Liver (tissue), 9 donors: Measurements from ENCODE around the gene SYNM. TPM values are rescaled to one million over a fixed set of nuclear protein-coding genes. Genes with fewer than 3 reads are reported as not detected.

Source experiments
- DNase-seq: peaks from one replicate; pipeline ENCODE4 v3.0.0-alpha.2; 2017; ENCODE audit warnings: low spot score
- H3K27ac ChIP-seq, 2 donors: one replicate each; pipeline ENCODE4 v1.7.0; 2013; ENCODE audit warnings: inconsistent platforms in 2 of 2, low read length in 2 of 2, control low read depth in 1 of 2, low read depth in 1 of 2, mild to moderate bottlenecking in 1 of 2
- H3K27me3 ChIP-seq, 4 donors: one replicate each; pipeline versions ENCODE4 v1.6.1 to v1.7.0; 2013; ENCODE audit warnings: low read length in 3 of 4, inconsistent platforms in 1 of 4, mild to moderate bottlenecking in 1 of 4, moderate library complexity in 1 of 4; ENCODE audit not compliant: control insufficient read depth in 4 of 4, insufficient read depth in 4 of 4
- H3K36me3 ChIP-seq, 4 donors: one replicate each; pipeline versions ENCODE4 v1.6.1 to v1.7.0; 2013; ENCODE audit warnings: low read length in 3 of 4, mild to moderate bottlenecking in 3 of 4, low read depth in 1 of 4, moderate library complexity in 1 of 4; ENCODE audit not compliant: control insufficient read depth in 4 of 4, insufficient read depth in 3 of 4
- H3K4me1 ChIP-seq, 4 donors: one replicate each; pipeline versions ENCODE4 v1.6.1 to v1.7.0; 2013; ENCODE audit warnings: low read length in 3 of 4, mild to moderate bottlenecking in 3 of 4, moderate library complexity in 1 of 4; ENCODE audit not compliant: control insufficient read depth in 4 of 4, insufficient read depth in 4 of 4
- H3K4me3 ChIP-seq, 3 donors: one replicate each; pipeline versions ENCODE4 v1.6.1 to v1.7.0; 2013; ENCODE audit warnings: low read length in 3 of 3, control low read depth in 1 of 3, low read depth in 1 of 3, mild to moderate bottlenecking in 1 of 3
- H3K9ac ChIP-seq, 2 donors: one replicate each; pipeline ENCODE4 v1.7.0; 2013; ENCODE audit warnings: low read length in 2 of 2, mild to moderate bottlenecking in 2 of 2, moderate library complexity in 2 of 2, control low read depth in 1 of 2, low read depth in 1 of 2
- H3K9me3 ChIP-seq, 4 donors: one replicate each; pipeline versions ENCODE4 v1.6.1 to v1.7.0; 2013; ENCODE audit warnings: low read length in 3 of 4; ENCODE audit not compliant: control insufficient read depth in 4 of 4
- CTCF ChIP-seq: fragments of 150-350 bp; IDR thresholded peaks from 2 replicates; pipeline ENCODE4 v1.5.1; 2017; ENCODE audit warnings: improper control_type of control experiment, low read depth, low read length; ENCODE audit not compliant: missing input control
- FOXA2 ChIP-seq: IDR thresholded peaks from 2 replicates; pipeline ENCODE4 v1.6.1; 2016; ENCODE audit warnings: antibody characterized with exemption
- GABPA ChIP-seq, 2 donors: IDR thresholded peaks in 1 of 2; conservative IDR thresholded peaks in 1 of 2; 2 replicates each; pipeline ENCODE4 v1.6.1; 2016; ENCODE audit warnings: antibody characterized with exemption in 2 of 2, mild to moderate bottlenecking in 1 of 2, moderate library complexity in 1 of 2
- HNF4A ChIP-seq, 2 donors: conservative IDR thresholded peaks; 2 replicates each; pipeline ENCODE4 v1.6.1; 2016; ENCODE audit warnings: antibody characterized with exemption in 2 of 2, mild to moderate bottlenecking in 2 of 2
- HNF4G ChIP-seq: IDR thresholded peaks from 2 replicates; pipeline ENCODE4 v1.6.1; 2016; ENCODE audit warnings: antibody characterized with exemption
- JUND ChIP-seq, 2 donors: IDR thresholded peaks; 2 replicates each; pipeline ENCODE4 v1.6.1; 2016; ENCODE audit warnings: antibody characterized with exemption in 2 of 2
- NR2F2 ChIP-seq: IDR thresholded peaks from 2 replicates; pipeline ENCODE4 v1.6.1; 2016; ENCODE audit warnings: antibody characterized with exemption
- RAD21 ChIP-seq, 2 donors: IDR thresholded peaks; 2 replicates each; pipeline ENCODE4 v1.6.1; 2016; ENCODE audit warnings: antibody characterized with exemption in 2 of 2, mild to moderate bottlenecking in 2 of 2
- RXRA ChIP-seq, 2 donors: IDR thresholded peaks; 2 replicates each; pipeline ENCODE4 v1.6.1; 2017 to 2018; ENCODE audit warnings: antibody characterized with exemption in 2 of 2, mild to moderate bottlenecking in 1 of 2
- TAF1 ChIP-seq: conservative IDR thresholded peaks from 2 replicates; pipeline ENCODE4 v1.6.1; 2016; ENCODE audit warnings: antibody characterized with exemption, mild to moderate bottlenecking
- WGBS: extraction: QIAGEN DNeasy Blood & Tissue Kit; methylation state at CpG from one replicate; pipeline ENCODE4 v1.1.7; 2013; 5-methylcytosine and 5-hydroxymethylcytosine counted together
- polyA plus RNA-seq, 2 donors: library from polyadenylated mRNA; stranded (reverse) in 1 of 2; unstranded in 1 of 2; fragments of 200-250 nt in 1 of 2; fragments of >200 nt in 1 of 2; fragmentation: Nextera tagmentation in 1 of 2; extraction: Ambion mirVana in 1 of 2; gene quantifications; one replicate each; pipeline versions ENCODE4 v1.2.1 to v1.2.3, GENCODE V29; 2013 to 2015
- total RNA-seq, 2 donors: library from RNA; depleted of rRNA; stranded (reverse); fragments of >200 nt; gene quantifications; one replicate each; pipeline ENCODE4 v1.2.3, GENCODE V29; 2014
- TF ChIP-seq, protein P1 (sequence below): IDR thresholded peaks from 2 replicates; pipeline ENCODE4 v1.6.1; 2016; ENCODE audit warnings: antibody characterized with exemption
- TF ChIP-seq, protein P2 (sequence below): IDR thresholded peaks from 2 replicates; pipeline ENCODE4 v1.6.1; 2016; ENCODE audit warnings: antibody characterized with exemption
- TF ChIP-seq, protein P3 (sequence below): IDR thresholded peaks from 2 replicates; pipeline ENCODE4 v1.6.1; 2016; ENCODE audit warnings: antibody characterized with exemption, mild to moderate bottlenecking
- TF ChIP-seq, protein P4 (sequence below): IDR thresholded peaks from 2 replicates; pipeline ENCODE4 v1.6.1; 2016; ENCODE audit warnings: antibody characterized with exemption
- donor health status: healthy.
- donor health status: healthy.
- donor health status: healthy.
- donor health status: healthy.
- donor health status: healthy.

SYNM gene
- total and polyA plus RNA-seq, 4 donors: 0.39 to 6.4 (median 1.2) TPM

GRCh38 chr15:99121207-99121606 is 16.3 kb downstream of the SYNM start:
- no peak overlapping the region for H3K27ac ChIP-seq
- DNase-seq: no peak
- no peaks in the 10 kb centered on the region for H3K4me1 ChIP-seq
- TF ChIP-seq GABPA (IDR thresholded peaks at IDR 0.05 in 1 of 2, conservative IDR thresholded peaks at IDR 0.05 in 1 of 2) (no peak), HNF4A (conservative IDR thresholded peaks at IDR 0.05) (no peak)
- TF ChIP-seq, protein P1, sequence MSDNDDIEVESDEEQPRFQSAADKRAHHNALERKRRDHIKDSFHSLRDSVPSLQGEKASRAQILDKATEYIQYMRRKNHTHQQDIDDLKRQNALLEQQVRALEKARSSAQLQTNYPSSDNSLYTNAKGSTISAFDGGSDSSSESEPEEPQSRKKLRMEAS: no peak
- H3K27me3 ChIP-seq: no peaks in the 10 kb centered on the region
- no peak overlapping the region for H3K9ac ChIP-seq
- H3K36me3 ChIP-seq: no peaks in the 10 kb centered on the region
- 93% methylated on average over 10 of the region's 10 CpGs for WGBS
- H3K4me3 ChIP-seq: no peak overlapping the region
- no peaks in the 10 kb centered on the region for H3K9me3 ChIP-seq

GRCh38 chr15:99121691-99122410 is 17.0 kb downstream of the SYNM start:
- no peak overlapping the region for H3K4me3 ChIP-seq
- WGBS: 91% methylated on average over 8 of the region's 8 CpGs
- TF ChIP-seq CTCF (no peak), HNF4A (conservative IDR thresholded peaks at IDR 0.05) (no peak), RAD21 (IDR thresholded peaks at IDR 0.05) (no peak), HNF4G (no peak), TAF1 (no peak), FOXA2 (no peak), NR2F2 (no peak), RXRA (IDR thresholded peaks at IDR 0.05) (no peak), JUND (IDR thresholded peaks at IDR 0.05) (no peak)
- TF ChIP-seq, protein P2, sequence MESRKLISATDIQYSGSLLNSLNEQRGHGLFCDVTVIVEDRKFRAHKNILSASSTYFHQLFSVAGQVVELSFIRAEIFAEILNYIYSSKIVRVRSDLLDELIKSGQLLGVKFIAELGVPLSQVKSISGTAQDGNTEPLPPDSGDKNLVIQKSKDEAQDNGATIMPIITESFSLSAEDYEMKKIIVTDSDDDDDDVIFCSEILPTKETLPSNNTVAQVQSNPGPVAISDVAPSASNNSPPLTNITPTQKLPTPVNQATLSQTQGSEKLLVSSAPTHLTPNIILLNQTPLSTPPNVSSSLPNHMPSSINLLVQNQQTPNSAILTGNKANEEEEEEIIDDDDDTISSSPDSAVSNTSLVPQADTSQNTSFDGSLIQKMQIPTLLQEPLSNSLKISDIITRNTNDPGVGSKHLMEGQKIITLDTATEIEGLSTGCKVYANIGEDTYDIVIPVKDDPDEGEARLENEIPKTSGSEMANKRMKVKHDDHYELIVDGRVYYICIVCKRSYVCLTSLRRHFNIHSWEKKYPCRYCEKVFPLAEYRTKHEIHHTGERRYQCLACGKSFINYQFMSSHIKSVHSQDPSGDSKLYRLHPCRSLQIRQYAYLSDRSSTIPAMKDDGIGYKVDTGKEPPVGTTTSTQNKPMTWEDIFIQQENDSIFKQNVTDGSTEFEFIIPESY: no peak
- TF ChIP-seq, protein P3, sequence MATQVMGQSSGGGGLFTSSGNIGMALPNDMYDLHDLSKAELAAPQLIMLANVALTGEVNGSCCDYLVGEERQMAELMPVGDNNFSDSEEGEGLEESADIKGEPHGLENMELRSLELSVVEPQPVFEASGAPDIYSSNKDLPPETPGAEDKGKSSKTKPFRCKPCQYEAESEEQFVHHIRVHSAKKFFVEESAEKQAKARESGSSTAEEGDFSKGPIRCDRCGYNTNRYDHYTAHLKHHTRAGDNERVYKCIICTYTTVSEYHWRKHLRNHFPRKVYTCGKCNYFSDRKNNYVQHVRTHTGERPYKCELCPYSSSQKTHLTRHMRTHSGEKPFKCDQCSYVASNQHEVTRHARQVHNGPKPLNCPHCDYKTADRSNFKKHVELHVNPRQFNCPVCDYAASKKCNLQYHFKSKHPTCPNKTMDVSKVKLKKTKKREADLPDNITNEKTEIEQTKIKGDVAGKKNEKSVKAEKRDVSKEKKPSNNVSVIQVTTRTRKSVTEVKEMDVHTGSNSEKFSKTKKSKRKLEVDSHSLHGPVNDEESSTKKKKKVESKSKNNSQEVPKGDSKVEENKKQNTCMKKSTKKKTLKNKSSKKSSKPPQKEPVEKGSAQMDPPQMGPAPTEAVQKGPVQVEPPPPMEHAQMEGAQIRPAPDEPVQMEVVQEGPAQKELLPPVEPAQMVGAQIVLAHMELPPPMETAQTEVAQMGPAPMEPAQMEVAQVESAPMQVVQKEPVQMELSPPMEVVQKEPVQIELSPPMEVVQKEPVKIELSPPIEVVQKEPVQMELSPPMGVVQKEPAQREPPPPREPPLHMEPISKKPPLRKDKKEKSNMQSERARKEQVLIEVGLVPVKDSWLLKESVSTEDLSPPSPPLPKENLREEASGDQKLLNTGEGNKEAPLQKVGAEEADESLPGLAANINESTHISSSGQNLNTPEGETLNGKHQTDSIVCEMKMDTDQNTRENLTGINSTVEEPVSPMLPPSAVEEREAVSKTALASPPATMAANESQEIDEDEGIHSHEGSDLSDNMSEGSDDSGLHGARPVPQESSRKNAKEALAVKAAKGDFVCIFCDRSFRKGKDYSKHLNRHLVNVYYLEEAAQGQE: no peak
- TF ChIP-seq, protein P1: no peak
- TF ChIP-seq, protein P4, sequence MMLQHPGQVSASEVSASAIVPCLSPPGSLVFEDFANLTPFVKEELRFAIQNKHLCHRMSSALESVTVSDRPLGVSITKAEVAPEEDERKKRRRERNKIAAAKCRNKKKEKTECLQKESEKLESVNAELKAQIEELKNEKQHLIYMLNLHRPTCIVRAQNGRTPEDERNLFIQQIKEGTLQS: no peak
- no peaks in the 10 kb centered on the region for H3K36me3 ChIP-seq
- no peak overlapping the region for H3K9ac ChIP-seq
- no peak for DNase-seq
- no peaks in the 10 kb centered on the region for H3K4me1 ChIP-seq
- no peaks in the 10 kb centered on the region for H3K27me3 ChIP-seq
- H3K9me3 ChIP-seq: no peaks in the 10 kb centered on the region
- H3K27ac ChIP-seq: no peak overlapping the region
